HepG2 (cell line): ENCODE measurements around the gene FAM219B. TPM values are rescaled to one million over a fixed set of nuclear protein-coding genes. Genes with fewer than 3 reads are reported as not detected.

Source experiments
- AKAP8 ChIP-seq: sonication (generic); formaldehyde crosslinking; IDR thresholded peaks from 2 replicates; pipeline ENCODE4 v1.5.1; 2020; ENCODE audit warnings: mild to moderate bottlenecking, missing genetic modification reagents
- GABPA ChIP-seq, 2 experiments: IDR thresholded peaks; 2 replicates each; pipeline ENCODE4 v1.6.1; 2011 to 2016; ENCODE audit warnings: low read depth in 2 of 2, low read length in 1 of 2, missing biosample characterization in 1 of 2, missing genetic modification characterization in 1 of 2
- IKZF1 ChIP-seq: fragments of 450-650 bp; IDR thresholded peaks from 2 replicates; pipeline ENCODE4 v1.7.1; 2016
- PATZ1 ChIP-seq: sonication (generic); formaldehyde crosslinking; IDR thresholded peaks from 2 replicates; pipeline ENCODE4 v1.4.0; 2020; ENCODE audit warnings: missing genetic modification reagents
- SIN3A ChIP-seq: IDR thresholded peaks from 2 replicates; pipeline ENCODE4 v1.6.1; 2011; ENCODE audit warnings: low read depth, mild to moderate bottlenecking, control low read depth, low read length, borderline replicate concordance
- STAG1 ChIP-seq: sonication (generic); formaldehyde crosslinking; IDR thresholded peaks from 2 replicates; pipeline ENCODE4 v1.4.0; 2020; ENCODE audit warnings: missing genetic modification reagents
- TARDBP ChIP-seq: sonication (generic); formaldehyde crosslinking; IDR thresholded peaks from 2 replicates; pipeline ENCODE4 v1.8.0; 2022; ENCODE audit warnings: mild to moderate bottlenecking, missing genetic modification reagents
- ZBTB20 ChIP-seq: sonication (generic); formaldehyde crosslinking; IDR thresholded peaks from 2 replicates; pipeline ENCODE4 v1.8.1; 2023; ENCODE audit warnings: missing genetic modification reagents, low read depth, mild to moderate bottlenecking, borderline replicate concordance
- ZFP82 ChIP-seq: sonication (generic); formaldehyde crosslinking; IDR thresholded peaks from 2 replicates; pipeline ENCODE4 v1.5.1; 2020; ENCODE audit warnings: mild to moderate bottlenecking, missing genetic modification reagents, borderline replicate concordance
- ZNF232 ChIP-seq: sonication (generic); formaldehyde crosslinking; IDR thresholded peaks from 2 replicates; pipeline ENCODE4 v1.4.0; 2020; ENCODE audit warnings: missing genetic modification reagents, borderline replicate concordance
- ZNF260 ChIP-seq: sonication (generic); formaldehyde crosslinking; IDR thresholded peaks from 2 replicates; pipeline ENCODE4 v1.4.0; 2020; ENCODE audit warnings: missing genetic modification reagents, low read depth, mild to moderate bottlenecking, borderline replicate concordance
- ZNF451 ChIP-seq: sonication (generic); formaldehyde crosslinking; IDR thresholded peaks from 2 replicates; pipeline ENCODE4 v1.5.0; 2020; ENCODE audit warnings: mild to moderate bottlenecking, missing genetic modification reagents
- ZNF460 ChIP-seq: sonication (generic); formaldehyde crosslinking; IDR thresholded peaks from 2 replicates; pipeline ENCODE4 v1.5.1; 2020; ENCODE audit warnings: missing genetic modification reagents, mild to moderate bottlenecking, borderline replicate concordance
- polyA plus RNA-seq, 8 experiments: library from polyadenylated mRNA; depleted of rRNA in 3 of 8; stranded (reverse) in 7 of 8; unstranded in 1 of 8; fragments of >200 nt; fragmentation: Illumina TruSeq in 4 of 8; extraction: Trizol in 4 of 8; gene quantifications; 2 replicates each; pipeline versions ENCODE4 v1.2.1 to v1.2.3, GENCODE V29; 2011 to 2016; ENCODE audit warnings: low read depth in 4 of 8, missing spikeins in 1 of 8, mixed read lengths in 1 of 8; ENCODE audit not compliant: insufficient read depth in 1 of 8
- total RNA-seq, 5 experiments: library from RNA; depleted of rRNA; stranded (reverse); fragments of >200 nt; fragmentation: Illumina TruSeq; extraction: Trizol; gene quantifications; 2 replicates each; pipeline ENCODE4 v1.2.3, GENCODE V29; 2016; ENCODE audit warnings: low read depth in 1 of 5
- TF ChIP-seq, protein P1 (sequence below): IDR thresholded peaks from 2 replicates; pipeline ENCODE4 v1.6.1; 2012; ENCODE audit warnings: inconsistent platforms
- TF ChIP-seq, protein P2 (sequence below): sonication (generic); formaldehyde crosslinking; IDR thresholded peaks from 2 replicates; pipeline ENCODE4 v1.4.0; 2020; ENCODE audit warnings: missing genetic modification reagents
- TF ChIP-seq, protein P3 (sequence below): sonication (generic); formaldehyde crosslinking; IDR thresholded peaks from 2 replicates; pipeline ENCODE4 v1.4.0; 2020; ENCODE audit warnings: mild to moderate bottlenecking, missing genetic modification reagents
- TF ChIP-seq, protein P4 (sequence below): sonication (generic); formaldehyde crosslinking; IDR thresholded peaks from 2 replicates; pipeline ENCODE4 v1.5.0; 2020; ENCODE audit warnings: missing genetic modification reagents, mild to moderate bottlenecking, borderline replicate concordance
- TF ChIP-seq, protein P5 (sequence below): sonication (generic); formaldehyde crosslinking; IDR thresholded peaks from 2 replicates; pipeline ENCODE4 v1.4.0; 2020; ENCODE audit warnings: missing genetic modification reagents, borderline replicate concordance

Gene FAM219B
- total and polyA plus RNA-seq, 2 of the 13 experiments (the other 11 are each of a cell fraction or from before 2014, with no cell fraction given): 36.6 to 50.2 TPM

- TF ChIP-seq, protein P1, sequence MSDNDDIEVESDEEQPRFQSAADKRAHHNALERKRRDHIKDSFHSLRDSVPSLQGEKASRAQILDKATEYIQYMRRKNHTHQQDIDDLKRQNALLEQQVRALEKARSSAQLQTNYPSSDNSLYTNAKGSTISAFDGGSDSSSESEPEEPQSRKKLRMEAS: peak; percentile 81
- no peak; the same call in 1 of the 2 replicates for TF ChIP-seq PATZ1 (CRISPR knock-in tag)
- TF ChIP-seq ZFP82 (CRISPR knock-in tag): peak; percentile 97; the same call in 1 of the 2 replicates
- 0 out of 2 replicates have a peak, but pooled peaks have one; percentile 7 for TF ChIP-seq STAG1
- TF ChIP-seq ZNF260 (CRISPR knock-in tag): no peak
- peak; percentile 92 for TF ChIP-seq ZNF451 (CRISPR knock-in tag)
- peak; percentile 50; the same call in 1 of the 2 replicates for TF ChIP-seq ZBTB20 (CRISPR knock-in tag)
- TF ChIP-seq, protein P2, sequence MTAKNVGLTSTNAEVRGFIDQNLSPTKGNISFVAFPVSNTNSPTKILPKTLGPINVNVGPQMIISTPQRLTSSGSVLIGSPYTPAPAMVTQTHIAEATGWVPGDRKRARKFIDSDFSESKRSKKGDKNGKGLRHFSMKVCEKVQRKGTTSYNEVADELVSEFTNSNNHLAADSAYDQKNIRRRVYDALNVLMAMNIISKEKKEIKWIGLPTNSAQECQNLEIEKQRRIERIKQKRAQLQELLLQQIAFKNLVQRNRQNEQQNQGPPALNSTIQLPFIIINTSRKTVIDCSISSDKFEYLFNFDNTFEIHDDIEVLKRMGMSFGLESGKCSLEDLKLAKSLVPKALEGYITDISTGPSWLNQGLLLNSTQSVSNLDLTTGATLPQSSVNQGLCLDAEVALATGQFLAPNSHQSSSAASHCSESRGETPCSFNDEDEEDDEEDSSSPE (CRISPR knock-in tag): no peak; the same call in 1 of the 2 replicates
- TF ChIP-seq, protein P3, sequence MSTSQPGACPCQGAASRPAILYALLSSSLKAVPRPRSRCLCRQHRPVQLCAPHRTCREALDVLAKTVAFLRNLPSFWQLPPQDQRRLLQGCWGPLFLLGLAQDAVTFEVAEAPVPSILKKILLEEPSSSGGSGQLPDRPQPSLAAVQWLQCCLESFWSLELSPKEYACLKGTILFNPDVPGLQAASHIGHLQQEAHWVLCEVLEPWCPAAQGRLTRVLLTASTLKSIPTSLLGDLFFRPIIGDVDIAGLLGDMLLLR (CRISPR knock-in tag): peak; percentile 82
- TF ChIP-seq, protein P4, sequence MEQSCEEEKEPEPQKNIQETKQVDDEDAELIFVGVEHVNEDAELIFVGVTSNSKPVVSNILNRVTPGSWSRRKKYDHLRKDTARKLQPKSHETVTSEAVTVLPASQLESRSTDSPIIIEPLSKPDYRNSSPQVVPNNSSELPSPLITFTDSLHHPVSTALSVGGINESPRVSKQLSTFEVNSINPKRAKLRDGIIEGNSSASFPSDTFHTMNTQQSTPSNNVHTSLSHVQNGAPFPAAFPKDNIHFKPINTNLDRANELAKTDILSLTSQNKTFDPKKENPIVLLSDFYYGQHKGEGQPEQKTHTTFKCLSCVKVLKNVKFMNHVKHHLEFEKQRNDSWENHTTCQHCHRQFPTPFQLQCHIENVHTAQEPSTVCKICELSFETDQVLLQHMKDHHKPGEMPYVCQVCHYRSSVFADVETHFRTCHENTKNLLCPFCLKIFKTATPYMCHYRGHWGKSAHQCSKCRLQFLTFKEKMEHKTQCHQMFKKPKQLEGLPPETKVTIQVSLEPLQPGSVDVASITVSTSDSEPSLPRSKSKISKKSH (CRISPR knock-in tag): peak; percentile 54
- TF ChIP-seq ZNF232: peak; percentile 63
- TF ChIP-seq ZNF460 (CRISPR knock-in tag): peak; percentile 31; the same call in 1 of the 2 replicates
- TF ChIP-seq TARDBP (CRISPR knock-in tag): peak; percentile 54; the same call in 1 of the 2 replicates
- TF ChIP-seq IKZF1: no peak
- TF ChIP-seq GABPA (IDR thresholded peaks at IDR 0.05; ENCODE audit: low read depth, low read length): no peak; the same call in 1 of the 2 replicates
- TF ChIP-seq GABPA (CRISPR knock-in tag; IDR thresholded peaks at IDR 0.05; ENCODE audit: low read depth): peak; percentile 74
- TF ChIP-seq SIN3A: peak; percentile 53; the same call in 1 of the 2 replicates
- TF ChIP-seq AKAP8 (CRISPR knock-in tag): peak; percentile 69
- TF ChIP-seq, protein P5, sequence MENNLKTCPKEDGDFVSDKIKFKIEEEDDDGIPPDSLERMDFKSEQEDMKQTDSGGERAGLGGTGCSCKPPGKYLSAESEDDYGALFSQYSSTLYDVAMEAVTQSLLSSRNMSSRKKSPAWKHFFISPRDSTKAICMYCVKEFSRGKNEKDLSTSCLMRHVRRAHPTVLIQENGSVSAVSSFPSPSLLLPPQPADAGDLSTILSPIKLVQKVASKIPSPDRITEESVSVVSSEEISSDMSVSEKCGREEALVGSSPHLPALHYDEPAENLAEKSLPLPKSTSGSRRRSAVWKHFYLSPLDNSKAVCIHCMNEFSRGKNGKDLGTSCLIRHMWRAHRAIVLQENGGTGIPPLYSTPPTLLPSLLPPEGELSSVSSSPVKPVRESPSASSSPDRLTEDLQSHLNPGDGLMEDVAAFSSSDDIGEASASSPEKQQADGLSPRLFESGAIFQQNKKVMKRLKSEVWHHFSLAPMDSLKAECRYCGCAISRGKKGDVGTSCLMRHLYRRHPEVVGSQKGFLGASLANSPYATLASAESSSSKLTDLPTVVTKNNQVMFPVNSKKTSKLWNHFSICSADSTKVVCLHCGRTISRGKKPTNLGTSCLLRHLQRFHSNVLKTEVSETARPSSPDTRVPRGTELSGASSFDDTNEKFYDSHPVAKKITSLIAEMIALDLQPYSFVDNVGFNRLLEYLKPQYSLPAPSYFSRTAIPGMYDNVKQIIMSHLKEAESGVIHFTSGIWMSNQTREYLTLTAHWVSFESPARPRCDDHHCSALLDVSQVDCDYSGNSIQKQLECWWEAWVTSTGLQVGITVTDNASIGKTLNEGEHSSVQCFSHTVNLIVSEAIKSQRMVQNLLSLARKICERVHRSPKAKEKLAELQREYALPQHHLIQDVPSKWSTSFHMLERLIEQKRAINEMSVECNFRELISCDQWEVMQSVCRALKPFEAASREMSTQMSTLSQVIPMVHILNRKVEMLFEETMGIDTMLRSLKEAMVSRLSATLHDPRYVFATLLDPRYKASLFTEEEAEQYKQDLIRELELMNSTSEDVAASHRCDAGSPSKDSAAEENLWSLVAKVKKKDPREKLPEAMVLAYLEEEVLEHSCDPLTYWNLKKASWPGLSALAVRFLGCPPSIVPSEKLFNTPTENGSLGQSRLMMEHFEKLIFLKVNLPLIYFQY (CRISPR knock-in tag): 0 out of 2 replicates have a peak, but pooled peaks have one; percentile 66
Measured at GRCh38 chr15:74889883-74890664, 16.6 kb downstream of the FAM219B start, which contains the start of gene MPI (continued).
